GM21723 (cell line): ENCODE data around the gene GRIK3.

Experiments used
- ATAC-seq: cut with Tn5 transposase; IDR thresholded peaks from one replicate; pipeline ENCODE4 v1.9.1; 2021; ENCODE audit warnings: mild to moderate bottlenecking, moderate library complexity; ENCODE audit not compliant: unreplicated experiment

The GRIK3 gene

DNA sequence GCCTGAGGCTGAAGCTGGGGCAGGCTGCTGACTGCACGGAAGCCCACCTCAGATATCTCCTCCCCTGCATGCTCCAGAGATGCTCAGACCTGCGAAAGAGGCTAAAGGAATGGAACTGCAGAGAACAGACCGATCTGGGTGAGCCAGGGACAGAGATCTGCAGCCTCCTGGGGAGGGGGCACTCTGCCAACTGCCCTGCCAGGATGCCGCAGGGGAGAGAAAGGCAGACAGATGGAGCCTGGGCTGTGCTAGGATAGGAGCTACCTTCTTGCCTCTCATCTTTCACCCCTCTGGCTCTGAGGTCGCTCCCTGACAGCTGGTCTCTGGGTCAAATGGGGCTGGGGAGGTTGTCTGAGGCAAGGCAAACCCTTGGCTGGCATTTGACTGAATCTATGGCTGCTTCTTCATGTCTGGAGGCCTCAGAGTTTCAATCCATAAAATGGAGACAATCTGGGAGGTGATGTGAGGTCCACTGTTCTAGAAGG lies 238.2 kb downstream of the GRIK3 start:
- ATAC-seq: no peak

DNA sequence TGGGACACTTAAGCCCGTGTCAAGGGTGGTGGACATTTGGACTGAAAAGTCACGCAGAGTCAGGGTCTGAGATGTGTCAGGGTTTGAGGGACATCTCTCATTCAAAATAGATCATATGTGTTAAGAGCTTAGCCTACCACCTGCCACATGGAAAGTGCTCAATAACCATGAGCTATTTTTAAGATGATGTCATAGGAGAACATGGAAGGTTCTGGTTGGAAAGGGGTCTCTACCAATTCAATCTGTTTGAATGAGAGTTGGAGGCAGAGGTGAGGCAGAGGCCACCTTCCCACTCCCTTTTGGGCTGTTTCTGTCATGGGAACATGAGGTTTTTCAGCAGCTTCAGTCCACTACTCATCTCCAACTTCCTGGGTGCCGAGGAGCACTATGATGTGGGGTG lies 239.9 kb downstream of the GRIK3 start:
- no peak for ATAC-seq

DNA sequence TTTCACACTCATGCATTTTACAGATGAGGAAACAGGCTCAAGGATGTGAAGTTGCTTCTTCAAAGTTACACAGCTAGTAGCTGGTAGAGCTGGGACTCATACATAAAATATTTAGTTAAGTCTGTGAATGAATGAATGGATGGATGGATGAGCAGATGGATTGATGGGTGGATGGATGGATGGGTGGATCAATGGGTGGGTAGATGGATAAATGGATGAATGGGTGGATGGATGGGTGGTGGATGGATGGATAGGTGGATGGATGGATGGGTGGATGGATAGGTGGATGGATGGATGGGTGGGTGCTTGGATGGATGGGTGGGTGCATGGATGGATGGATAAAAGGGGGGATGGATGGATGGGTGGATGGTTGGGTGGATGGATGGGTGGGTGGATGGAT lies 240.9 kb downstream of the GRIK3 start:
- no peak for ATAC-seq

DNA sequence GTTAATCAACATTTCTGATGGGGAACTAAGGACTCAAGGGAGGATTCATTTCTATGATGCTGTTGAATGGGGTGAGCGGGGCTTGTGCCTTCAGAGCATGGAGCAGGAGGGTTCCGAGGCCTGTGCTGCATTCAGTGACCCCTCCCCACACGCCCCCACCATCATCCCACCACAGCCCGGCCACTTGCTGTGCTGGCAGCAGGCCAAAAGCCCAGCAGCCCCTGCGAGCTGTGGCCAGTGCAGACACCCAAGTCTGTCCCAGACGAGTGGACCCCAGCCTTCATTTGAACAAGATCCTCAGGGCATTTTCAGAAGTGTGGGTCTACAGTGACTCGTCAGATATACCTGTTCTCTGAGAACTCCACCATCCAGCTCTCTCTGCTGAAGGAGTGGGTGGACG lies 242.0 kb downstream of the GRIK3 start:
- no peak for ATAC-seq

GRCh38 chr1:36790191-36790590 lies 244.1 kb downstream of the GRIK3 start:
- ATAC-seq: no peak

- no peak for ATAC-seq
Measured at GRCh38 chr1:36789535-36789934, 244.8 kb downstream of the GRIK3 start.

DNA sequence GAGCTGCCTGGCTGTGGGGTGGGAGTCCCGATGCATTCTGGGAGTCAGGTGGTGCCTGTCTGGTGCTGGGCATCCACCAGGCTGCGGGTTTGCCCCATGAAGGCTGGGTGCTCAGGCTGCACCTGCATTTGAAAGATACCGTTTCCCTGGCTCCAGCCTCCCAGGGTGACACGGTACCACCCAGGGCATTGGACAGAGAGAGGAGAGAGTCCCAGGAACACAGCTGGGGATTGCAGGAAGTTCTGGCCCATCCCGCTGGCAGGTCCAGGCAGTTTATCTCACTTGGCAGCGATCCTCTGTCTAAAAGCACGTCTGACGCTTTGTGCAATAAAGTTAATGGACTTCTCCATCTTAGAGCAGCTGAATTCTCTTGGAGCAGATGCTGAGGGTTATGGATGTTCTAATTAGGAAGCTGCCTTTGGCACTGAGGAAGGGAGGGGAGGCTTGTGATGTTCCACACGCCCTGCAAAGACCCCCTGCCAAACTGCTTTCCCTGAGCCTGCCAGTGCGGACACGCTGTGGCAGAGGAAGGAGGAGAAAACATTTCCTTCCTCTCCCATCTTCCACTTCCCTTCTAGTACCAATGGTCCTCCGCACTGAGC lies 246.9 kb downstream of the GRIK3 start:
- ATAC-seq: no peak

DNA sequence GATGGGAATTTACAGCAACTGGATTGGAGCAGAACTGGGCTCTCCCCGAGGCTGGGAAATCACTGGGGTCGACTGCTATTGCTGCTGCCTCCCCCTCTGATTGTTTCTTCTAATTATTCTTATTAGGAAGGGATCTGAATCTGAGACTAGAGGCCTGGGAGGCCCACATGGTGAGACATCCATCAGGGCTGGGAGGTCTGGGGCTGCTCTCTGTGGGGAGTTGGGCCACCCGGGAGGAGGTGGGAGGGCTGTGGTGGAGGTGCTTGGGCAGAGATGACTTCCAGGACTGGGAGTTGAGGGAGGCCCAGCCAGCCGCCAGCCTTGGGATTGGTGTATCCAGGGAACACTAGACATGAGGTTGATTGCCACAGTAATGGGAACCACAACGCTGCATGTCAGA lies 247.9 kb downstream of the GRIK3 start:
- no peak for ATAC-seq

DNA sequence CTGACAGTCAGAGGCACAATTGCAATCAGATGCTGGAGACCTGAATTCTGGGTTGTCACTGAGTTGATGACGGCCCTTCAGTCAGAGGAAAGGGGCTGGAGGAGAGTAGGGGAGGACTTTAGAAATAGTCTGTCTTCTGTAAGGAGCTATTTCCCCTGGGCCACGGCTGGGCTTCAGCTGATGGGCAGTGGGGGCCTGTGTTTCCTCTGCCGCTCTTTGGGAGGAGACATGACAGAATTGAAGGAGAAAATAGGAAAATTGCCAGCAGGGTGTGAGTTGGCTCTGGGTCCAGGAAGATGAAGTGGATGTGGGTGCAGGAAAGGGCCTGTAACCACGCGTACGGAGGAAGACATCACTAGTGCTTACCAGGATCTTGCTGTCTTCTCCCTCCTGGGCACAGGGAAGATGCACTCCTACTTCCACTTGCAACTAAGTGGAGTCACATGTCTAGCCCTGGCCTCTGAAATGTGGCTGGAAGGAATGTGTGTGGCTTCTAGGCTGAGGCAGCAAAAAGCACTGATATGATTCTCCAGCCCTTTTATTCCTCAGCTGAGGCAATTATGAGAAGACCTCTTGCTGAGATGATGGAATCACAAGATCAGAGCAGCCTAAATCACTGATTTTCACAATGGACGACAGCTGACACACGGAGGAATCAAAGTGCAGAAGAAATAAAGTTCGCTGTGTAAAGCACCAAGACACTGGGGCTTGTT lies 250.0 kb downstream of the GRIK3 start:
- no peak for ATAC-seq

DNA sequence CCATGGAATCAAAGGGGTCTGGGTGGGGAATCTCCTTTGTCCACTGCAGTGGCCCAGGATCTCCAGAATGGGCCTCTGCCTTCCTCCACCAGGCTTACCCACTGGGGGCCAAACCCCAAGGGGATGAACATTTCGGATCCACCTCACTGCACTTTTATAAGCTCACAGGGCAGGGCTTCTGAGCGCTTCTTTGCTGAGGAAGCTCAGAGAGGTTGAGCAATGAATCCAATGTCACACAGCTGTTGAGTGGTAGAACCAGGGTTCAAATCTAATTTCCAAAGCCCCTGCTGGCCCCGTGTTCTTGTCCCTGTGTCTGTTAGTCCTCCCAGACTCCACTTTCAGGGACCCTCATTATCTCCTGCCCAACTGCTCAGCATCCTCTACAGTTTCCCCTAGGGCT lies 250.8 kb downstream of the GRIK3 start:
- ATAC-seq: no peak

DNA sequence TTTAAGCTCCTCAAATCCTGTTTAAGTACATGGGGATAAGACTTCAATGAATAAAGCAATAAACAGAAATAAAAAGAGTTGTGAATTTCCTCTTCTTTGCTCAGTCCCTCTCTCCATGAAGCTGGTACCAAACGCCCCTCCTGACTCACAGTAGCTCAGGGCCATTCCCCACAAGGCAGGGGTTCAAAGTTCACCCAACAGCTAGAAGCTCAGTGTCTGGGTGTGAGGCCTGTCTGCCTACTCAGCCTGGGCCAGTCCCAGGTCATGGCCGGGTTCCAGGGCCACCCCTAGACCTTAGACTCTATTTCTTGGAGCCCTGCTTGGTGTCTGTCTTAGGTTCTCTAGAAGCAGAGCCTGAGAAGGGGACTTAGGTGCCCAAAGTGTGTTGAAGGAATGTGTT lies 251.5 kb downstream of the GRIK3 start:
- no peak for ATAC-seq

GRCh38 chr1:36782085-36782484 lies 252.2 kb downstream of the GRIK3 start:
- ATAC-seq: no peak

GRCh38 chr1:36781098-36781497 lies 253.2 kb downstream of the GRIK3 start:
- ATAC-seq: no peak

- ATAC-seq: no peak
Measured at GRCh38 chr1:36778740-36779139, 255.6 kb downstream of the GRIK3 start.

GRCh38 chr1:36776948-36777831 lies 257.1 kb downstream of the GRIK3 start:
- no peak for ATAC-seq

GRCh38 chr1:36776256-36776655 lies 258.1 kb downstream of the GRIK3 start:
- ATAC-seq: no peak

DNA sequence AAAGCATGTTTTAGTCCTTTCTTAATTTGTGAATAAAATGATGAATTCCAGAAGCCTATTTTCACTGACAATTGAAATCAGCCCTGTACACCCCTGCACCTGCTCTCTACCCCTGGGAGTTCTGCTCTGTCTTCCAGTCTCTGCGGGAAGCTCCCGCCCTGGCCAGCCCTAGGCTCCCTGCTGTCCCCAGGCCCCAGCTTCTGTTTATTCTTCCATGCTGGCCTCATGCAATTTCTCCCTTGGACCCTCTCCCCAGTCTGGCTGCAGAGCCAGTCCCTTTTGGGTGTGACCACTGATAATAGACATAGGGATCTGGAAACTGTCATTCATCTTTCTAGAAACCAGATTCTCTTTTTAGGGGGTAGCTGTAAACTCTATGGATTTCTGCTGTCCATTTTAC lies 258.6 kb downstream of the GRIK3 start:
- ATAC-seq: no peak

GRCh38 chr1:36773827-36774541 lies 260.3 kb downstream of the GRIK3 start:
- ATAC-seq: no peak

DNA sequence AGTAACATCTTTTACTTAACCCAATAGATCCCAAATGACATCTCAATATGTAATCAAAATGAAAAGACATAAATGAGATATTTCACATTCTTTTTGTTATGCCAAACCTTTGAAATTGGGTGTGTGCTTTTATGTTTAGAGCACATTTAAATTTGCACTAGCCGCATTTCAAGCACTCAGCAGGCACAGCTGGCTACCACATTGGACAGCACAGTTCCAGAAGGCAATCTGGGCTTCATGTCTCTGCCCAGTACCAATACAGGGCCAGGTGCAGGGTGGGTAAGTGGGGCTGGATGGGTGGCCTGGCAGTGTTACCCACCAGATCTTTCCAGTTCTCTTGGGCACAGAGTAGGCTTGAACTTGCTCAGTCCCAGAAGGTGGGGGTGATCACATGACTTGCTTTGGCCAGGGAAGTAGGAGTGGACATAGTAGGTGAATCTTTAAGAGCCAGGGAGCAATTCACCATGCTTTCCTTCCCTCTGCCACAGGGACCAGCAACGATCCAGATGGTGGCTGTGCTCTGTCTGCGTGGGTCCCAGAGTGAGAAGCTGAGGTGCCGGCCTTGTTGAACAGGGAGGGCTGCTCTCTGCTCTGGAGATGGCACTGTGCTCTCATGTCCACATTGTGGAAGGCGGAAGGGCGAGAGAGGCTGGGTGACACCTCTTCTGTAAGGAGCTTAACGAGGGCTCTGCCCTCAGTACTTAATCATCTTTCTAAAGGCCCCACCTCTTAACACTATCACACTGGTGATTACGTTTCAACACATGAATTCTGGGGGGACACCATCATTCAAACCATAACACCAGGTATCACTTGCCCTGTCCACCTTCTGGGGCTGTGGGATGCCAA lies 261.4 kb downstream of the GRIK3 start:
- ATAC-seq: no peak

- ATAC-seq: no peak
Measured at GRCh38 chr1:36771660-36772284, 262.5 kb downstream of the GRIK3 start.
